ENCODE results near the gene NR1D2.

- TF ChIP-seq CTCF (conservative IDR thresholded peaks at IDR 0.05; ENCODE audit: low read length) = no peak
- TF ChIP-seq EZH2phosphoT487 (IDR thresholded peaks at IDR 0.05; ENCODE audit: borderline replicate concordance, low read depth, low read length) = no peak
Observed at GRCh38 chr3:24012589-24013269, 67.6 kb downstream of the NR1D2 start.

All from OCI-LY7 (cell line).